Tibial nerve (tissue), 4 donors: Measurements from ENCODE around the gene RHEB. TPM values are rescaled to one million over a fixed set of nuclear protein-coding genes. Genes with fewer than 3 reads are reported as not detected.

Experiments used
- DNase-seq, 2 donors: peaks; one replicate each; pipeline ENCODE4 v3.0.0-alpha.2; 2019; ENCODE audit warnings: low spot score in 2 of 2
- H3K27ac ChIP-seq, 4 donors: fragments of 200-600 bp; sonication (generic) in 3 of 4; one replicate each; pipeline ENCODE4 v1.5.1; 2017 to 2019; ENCODE audit warnings: mild to moderate bottlenecking in 1 of 4
- H3K27me3 ChIP-seq, 2 donors: fragments of 200-600 bp; sonication (generic) in 1 of 2; one replicate each; pipeline versions ENCODE4 v1.5.1 to v1.6.0; 2017 to 2019
- H3K36me3 ChIP-seq, 3 donors: fragments of 200-600 bp; sonication (generic); one replicate each; pipeline ENCODE4 v1.5.1; 2018 to 2019
- H3K4me1 ChIP-seq, 4 donors: fragments of 200-600 bp; sonication (generic) in 3 of 4; one replicate each; pipeline ENCODE4 v1.5.1; 2017 to 2019
- H3K4me3 ChIP-seq, 4 donors: fragments of 200-600 bp; sonication (generic) in 3 of 4; one replicate each; pipeline ENCODE4 v1.5.1; 2017 to 2019; ENCODE audit warnings: mild to moderate bottlenecking in 1 of 4, moderate library complexity in 1 of 4
- H3K9me3 ChIP-seq, 4 donors: fragments of 200-600 bp; sonication (generic) in 3 of 4; one replicate each; pipeline ENCODE4 v1.5.1; 2017 to 2019
- EP300 ChIP-seq, 2 donors: sonication (generic); formaldehyde crosslinking; IDR thresholded peaks; one replicate each; pipeline ENCODE4 v1.6.1; 2017; ENCODE audit warnings: antibody characterized with exemption in 2 of 2, mild to moderate bottlenecking in 1 of 2
- POLR2A ChIP-seq, 2 donors: fragments of 450-650 bp; IDR thresholded peaks; one replicate each; pipeline ENCODE4 v1.6.1; 2017; ENCODE audit warnings: antibody characterized with exemption in 2 of 2, mild to moderate bottlenecking in 2 of 2, moderate library complexity in 2 of 2
- WGBS, 2 donors: methylation state at CpG; one replicate each; pipeline ENCODE4 v1.1.5; 2018; 5-methylcytosine and 5-hydroxymethylcytosine counted together
- total RNA-seq, 4 donors: library from RNA; depleted of rRNA; stranded (reverse); fragments of >200 nt; gene quantifications; one replicate each; pipeline ENCODE4 v1.1.0, GENCODE V29; 2016
- TF ChIP-seq, protein P1 (sequence below), 5 experiments: fragments of 200-600 bp in 3 of 5; fragments of 450-650 bp in 2 of 5; sonication (generic) in 3 of 5; IDR thresholded peaks; one replicate each; pipeline ENCODE4 v1.5.1; 2016 to 2019; ENCODE audit warnings: antibody characterized with exemption in 5 of 5, mild to moderate bottlenecking in 3 of 5, moderate library complexity in 2 of 5

RHEB gene
- total RNA-seq, 4 donors from 2014 or later: 95.4 to 128 (median 103) TPM

DNA sequence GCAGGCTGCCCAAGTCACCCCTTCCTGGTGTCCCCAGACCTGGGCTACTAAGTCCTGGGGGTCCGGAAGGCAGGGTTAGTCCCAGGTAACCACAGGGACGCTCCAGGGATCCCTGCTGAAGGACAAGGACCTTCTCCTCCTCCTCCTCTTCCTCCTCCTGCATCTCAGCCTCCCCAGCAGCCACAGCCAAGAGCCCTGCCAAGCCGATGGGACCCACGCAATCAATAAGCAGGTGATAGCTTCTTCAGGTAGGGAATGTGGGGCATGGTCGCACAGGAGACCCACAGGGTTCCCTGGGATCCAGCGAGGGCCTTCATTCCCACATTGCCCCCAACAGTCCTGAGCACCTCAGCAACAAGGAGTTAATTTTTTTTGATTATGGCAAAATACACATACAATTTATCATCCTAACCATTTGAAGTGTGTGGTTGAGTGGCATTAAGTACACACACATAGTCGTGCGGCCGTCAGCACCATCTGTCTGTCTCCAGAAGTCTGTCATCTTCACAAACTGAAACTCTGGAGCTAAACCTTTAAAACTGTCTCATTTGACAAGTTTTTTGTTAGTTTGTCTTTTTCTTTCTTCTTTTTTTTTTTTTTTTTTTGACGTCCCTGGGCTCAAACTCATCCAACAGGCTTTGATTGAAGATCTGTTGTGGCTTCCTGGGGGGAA is 91.9 kb downstream of the RHEB start:
- no peak for TF ChIP-seq POLR2A (IDR thresholded peaks at IDR 0.05)
- TF ChIP-seq, protein P1, sequence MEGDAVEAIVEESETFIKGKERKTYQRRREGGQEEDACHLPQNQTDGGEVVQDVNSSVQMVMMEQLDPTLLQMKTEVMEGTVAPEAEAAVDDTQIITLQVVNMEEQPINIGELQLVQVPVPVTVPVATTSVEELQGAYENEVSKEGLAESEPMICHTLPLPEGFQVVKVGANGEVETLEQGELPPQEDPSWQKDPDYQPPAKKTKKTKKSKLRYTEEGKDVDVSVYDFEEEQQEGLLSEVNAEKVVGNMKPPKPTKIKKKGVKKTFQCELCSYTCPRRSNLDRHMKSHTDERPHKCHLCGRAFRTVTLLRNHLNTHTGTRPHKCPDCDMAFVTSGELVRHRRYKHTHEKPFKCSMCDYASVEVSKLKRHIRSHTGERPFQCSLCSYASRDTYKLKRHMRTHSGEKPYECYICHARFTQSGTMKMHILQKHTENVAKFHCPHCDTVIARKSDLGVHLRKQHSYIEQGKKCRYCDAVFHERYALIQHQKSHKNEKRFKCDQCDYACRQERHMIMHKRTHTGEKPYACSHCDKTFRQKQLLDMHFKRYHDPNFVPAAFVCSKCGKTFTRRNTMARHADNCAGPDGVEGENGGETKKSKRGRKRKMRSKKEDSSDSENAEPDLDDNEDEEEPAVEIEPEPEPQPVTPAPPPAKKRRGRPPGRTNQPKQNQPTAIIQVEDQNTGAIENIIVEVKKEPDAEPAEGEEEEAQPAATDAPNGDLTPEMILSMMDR (IDR thresholded peaks at IDR 0.05): no peak
- no peak for TF ChIP-seq EP300 (IDR thresholded peaks at IDR 0.05)
- Histone ChIP-seq H3K4me3 (no peak overlapping the region), H3K4me1 (peaks cover 0 to 53% (median 41%) of the 10 kb centered on the region in 4 donors), H3K27ac (peak overlapping the region; percentile 13 to 89 (median 70)), H3K27me3 (no peaks in the 10 kb centered on the region), H3K9me3 (no peaks in the 10 kb centered on the region), H3K36me3 (no peaks in the 10 kb centered on the region)
- no peak for DNase-seq
- WGBS, 2 donors: 68 to 79% methylated on average over 8 to 10 of the region's 10 CpGs

DNA sequence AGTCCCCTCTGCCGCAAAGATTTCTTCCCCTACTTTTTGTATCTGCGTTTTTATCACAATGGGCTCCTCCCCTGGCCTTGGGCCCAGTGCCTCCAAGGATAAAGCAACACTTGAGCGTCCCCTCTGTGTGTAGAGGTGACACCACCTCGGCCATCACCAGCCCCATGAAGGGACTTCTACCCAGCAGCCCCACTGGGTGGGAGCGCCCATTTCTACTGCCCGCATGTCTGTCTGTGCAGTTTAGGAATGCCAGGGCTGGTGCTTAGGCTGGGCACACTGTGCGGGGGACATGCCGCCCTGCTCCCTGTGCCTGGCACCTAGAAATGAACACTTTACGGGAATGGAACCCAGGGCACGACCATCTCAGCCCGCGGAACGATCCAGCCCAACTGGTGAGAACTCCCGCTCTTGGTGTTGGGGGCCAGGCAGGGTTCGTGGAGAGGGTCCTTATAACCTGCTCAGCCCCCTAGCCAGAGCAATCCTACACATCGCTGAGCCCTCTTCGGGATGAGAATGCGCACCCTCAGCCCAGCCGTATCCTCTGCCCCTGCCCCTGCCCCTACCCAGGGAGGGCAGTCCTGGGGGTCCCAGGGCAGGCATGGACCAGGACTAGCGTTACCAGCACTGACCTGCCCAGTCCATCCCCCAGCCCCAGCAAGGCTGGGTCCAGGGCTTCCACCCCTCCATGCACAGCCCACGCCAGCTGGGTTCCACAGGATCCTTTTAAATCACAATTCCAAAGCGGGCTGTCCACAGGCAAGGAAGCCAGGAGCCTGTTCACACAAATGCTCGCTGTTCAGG is 92.6 kb downstream of the RHEB start:
- no peak for DNase-seq
- TF ChIP-seq, protein P1 (IDR thresholded peaks at IDR 0.05): no peak
- TF ChIP-seq POLR2A (IDR thresholded peaks at IDR 0.05) (no peak), EP300 (IDR thresholded peaks at IDR 0.05) (no peak)
- Histone ChIP-seq H3K4me3 (no peak overlapping the region), H3K36me3 (no peaks in the 10 kb centered on the region), H3K4me1 (peaks cover 0 to 53% (median 41%) of the 10 kb centered on the region in 4 donors), H3K27me3 (no peaks in the 10 kb centered on the region), H3K9me3 (peaks cover 0 to 3% (median 0%) of the 10 kb centered on the region in 4 donors), H3K27ac (peak overlapping the region; percentile 51 to 89 (median 70))
- 75 to 77% methylated on average over 18 to 19 of the region's 23 CpGs for WGBS, 2 donors

DNA sequence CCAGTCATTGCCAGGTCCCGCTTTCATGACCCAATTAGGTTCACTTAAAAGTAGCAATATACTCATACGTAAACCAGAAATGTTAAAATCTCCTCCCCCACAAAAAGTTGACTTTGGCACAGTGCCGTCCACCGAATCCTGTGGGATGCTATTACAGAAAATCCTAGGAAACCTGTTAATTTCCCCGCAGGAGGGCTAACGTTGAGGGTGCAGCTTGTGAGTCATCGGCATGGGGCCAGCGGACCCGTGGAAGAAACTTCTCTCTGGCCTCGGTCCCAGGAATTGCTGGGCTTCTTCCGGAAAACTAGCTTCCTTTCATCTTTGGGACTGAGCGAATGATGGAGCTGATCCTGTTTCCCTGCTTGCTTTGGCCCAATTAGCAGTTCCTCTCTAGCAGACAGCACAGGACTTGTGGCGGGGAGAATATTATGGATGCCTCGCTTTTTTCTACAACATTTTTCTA is 93.2 kb downstream of the RHEB start:
- Histone ChIP-seq H3K4me3 (no peak overlapping the region), H3K4me1 (peaks cover 0 to 53% (median 41%) of the 10 kb centered on the region in 4 donors), H3K27me3 (no peaks in the 10 kb centered on the region), H3K36me3 (no peaks in the 10 kb centered on the region), H3K27ac (peak overlapping the region; percentile 51 to 89 (median 70)), H3K9me3 (peaks cover 0 to 9% (median 0%) of the 10 kb centered on the region in 4 donors)
- no peak for TF ChIP-seq POLR2A (IDR thresholded peaks at IDR 0.05)
- peak; percentile 54 to 84 for TF ChIP-seq EP300 (IDR thresholded peaks at IDR 0.05)
- TF ChIP-seq, protein P1 (IDR thresholded peaks at IDR 0.05): no peak
- DNase-seq: peak; percentile 70 to 90
- WGBS, 2 donors: 15 to 29% methylated on average over 14 of the region's 14 CpGs

GRCh38 chr7:151425670-151426440 is 93.8 kb downstream of the RHEB start:
- H3K27me3 ChIP-seq: no peaks in the 10 kb centered on the region
- 41 to 42% methylated on average over 7 of the region's 7 CpGs for WGBS, 2 donors
- peak overlapping the region; percentile 51 to 89 (median 70) for H3K27ac ChIP-seq
- TF ChIP-seq POLR2A (IDR thresholded peaks at IDR 0.05): no peak
- peak in 1 of 2 donors; percentile 30 for TF ChIP-seq EP300 (IDR thresholded peaks at IDR 0.05)
- no peak for DNase-seq
- no peaks in the 10 kb centered on the region for H3K36me3 ChIP-seq
- peaks cover 0 to 11% (median 0%) of the 10 kb centered on the region in 4 donors for H3K9me3 ChIP-seq
- H3K4me3 ChIP-seq: no peak overlapping the region
- peaks cover 0 to 53% (median 41%) of the 10 kb centered on the region in 4 donors for H3K4me1 ChIP-seq

- no peaks in the 10 kb centered on the region for H3K27me3 ChIP-seq
- 75 to 86% methylated on average over 5 of the region's 5 CpGs for WGBS, 2 donors
- peaks cover 0 to 48% (median 38%) of the 10 kb centered on the region in 4 donors for H3K4me1 ChIP-seq
- peaks cover 0 to 20% (median 0%) of the 10 kb centered on the region in 4 donors for H3K9me3 ChIP-seq
- no peak for DNase-seq
- no peaks in the 10 kb centered on the region for H3K36me3 ChIP-seq
- H3K27ac ChIP-seq: peak overlapping the region in 2 of 4 donors; percentile 82 to 89
- TF ChIP-seq EP300 (IDR thresholded peaks at IDR 0.05): no peak
- TF ChIP-seq, protein P1 (IDR thresholded peaks at IDR 0.05): no peak
- TF ChIP-seq POLR2A (IDR thresholded peaks at IDR 0.05): no peak
- H3K4me3 ChIP-seq: no peak overlapping the region
These were observed 94.9 kb downstream of the RHEB start for GRCh38 chr7:151424799-151425198.
